Measurements from ENCODE around the gene USP8. TPM values are rescaled to one million over a fixed set of nuclear protein-coding genes. Genes with fewer than 3 reads are reported as not detected.
A peak's percentile ranks its signal among the peaks of the same experiment; 100 is the strongest.
"Not testable (repeated sequence)": the region's sequence is repeated elsewhere in the genome, so short reads cannot be mapped to it uniquely, and the experiment has no call there.

USP8 gene
- total RNA-seq: 42.3 TPM

DNA sequence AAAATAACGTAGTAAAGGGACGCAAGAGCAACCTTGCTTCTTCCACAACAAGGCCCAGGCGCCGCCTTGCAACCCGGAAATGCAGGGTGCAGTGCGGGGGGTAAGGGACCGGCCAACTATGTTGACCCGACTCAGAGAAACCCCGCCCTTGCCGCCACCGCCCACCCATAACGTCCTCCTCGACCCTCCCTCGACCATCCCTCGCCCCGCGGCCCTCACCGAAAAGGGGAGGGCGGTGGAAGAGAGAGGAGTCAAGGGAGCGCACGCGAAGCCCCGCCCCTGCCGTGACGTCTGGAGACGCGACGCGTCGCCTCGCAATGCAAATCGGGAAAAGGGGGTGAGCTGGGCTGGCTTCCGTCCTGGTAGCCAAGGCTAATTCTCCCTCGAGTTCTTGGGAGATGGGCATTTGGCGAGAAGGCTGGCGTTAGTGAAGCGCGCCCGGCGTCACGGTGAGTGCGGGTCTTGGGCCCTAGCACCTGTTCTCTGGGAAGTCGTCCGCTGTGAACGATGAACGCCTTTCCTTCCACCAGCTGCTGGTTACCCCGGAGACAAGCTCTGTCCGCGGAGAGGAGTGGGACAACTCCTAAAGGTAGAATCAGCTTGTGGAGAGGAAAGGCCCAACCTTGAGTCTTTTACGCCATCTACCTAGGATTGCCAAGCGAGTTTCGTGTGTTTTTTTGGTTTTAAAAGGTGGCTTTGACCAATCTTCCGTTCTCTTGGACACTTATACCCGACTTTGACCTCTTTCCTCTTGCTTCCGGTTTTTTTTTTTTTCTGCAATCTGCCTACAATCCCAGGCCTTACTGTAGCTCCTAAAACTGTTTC lies at the start of gene USP8:
Gene USP8, plus strand, starts transcription at position 340 of the 825 bp plus-strand sequence. CDS start 14,669 bp downstream, outside the sequence.
- DNase-seq: peak; percentile 99

DNA sequence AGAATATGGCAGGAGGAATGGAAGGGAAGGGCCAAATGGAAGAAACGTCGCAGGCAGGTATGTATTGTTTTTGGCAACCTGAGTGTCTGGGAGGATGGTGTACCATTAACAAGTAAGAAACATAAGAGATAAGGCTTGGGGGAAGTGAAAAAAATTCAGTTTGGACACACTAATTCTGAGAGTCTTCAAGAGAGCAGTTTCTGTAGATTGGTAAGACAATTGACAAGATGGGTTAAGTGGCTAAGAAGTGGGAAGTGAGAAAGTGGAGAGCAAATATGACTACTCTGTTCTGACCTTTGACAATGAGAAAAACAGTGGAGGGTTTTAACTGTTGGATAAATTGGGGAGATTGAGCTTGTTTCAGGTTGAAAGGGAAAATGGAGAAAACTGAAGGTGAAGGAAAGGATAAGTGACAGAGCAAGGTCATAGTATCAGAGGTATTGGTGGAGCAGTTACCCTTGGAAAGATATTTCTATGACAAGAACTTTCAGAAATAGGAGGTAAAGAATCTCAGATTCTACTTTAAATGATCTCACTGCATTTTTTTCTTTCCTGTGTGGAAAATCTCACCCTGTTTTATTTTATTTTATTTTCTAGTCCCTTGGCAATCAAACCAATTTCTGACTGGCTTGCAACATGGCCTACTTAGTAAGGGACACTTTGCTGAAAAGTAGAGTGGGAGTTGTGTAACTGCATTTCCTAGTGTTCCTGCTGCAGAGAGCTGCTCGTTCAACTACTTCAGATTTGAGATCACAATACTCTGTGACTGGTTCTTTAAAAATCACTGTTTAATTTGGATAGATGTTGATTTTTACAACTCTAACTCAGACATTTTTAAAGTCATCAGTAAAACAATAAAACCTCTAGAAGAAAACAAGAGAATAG lies 46.1 kb upstream of the USP8 start:
- no peak for DNase-seq

DNA sequence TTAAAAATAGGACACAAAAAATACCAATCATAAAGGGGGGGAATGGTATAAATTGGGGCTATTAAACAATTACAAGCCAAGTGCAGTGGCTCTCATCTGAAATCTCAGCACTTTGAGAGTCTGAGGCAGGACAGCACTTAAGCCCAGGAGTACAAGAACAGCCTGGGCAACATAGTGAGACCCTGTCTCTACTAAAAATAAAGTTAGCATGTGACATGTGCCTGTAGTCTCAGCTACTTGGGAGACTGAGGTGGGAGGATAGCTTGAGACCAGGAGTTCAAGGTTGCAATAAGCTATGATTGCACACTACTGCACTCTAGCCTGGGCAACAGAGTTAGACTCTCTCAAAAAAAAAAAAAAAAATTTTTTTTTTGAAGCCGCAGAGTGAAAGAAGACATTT lies 45.4 kb upstream of the USP8 start:
- no peak for DNase-seq

DNA sequence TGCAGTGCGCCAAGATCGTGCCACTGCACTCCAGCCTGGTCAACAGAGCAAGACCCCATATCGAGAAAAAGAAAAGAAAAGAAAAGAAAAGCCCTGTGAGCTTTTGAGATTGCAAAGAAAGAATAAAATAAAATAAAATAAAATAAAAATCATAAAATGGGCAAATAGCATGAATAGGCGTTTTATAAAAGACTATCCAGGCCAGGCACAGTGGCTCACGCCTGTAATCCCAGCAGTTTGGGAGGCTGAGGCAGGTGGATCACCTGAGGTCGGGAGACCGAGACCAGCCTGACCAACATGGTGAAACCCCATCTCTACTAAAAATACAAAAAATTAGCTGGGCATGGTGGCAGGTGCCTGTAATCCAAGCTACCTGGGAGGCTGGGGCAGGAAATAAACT lies 44.8 kb upstream of the USP8 start:
- not testable (repeated sequence) for DNase-seq

DNA sequence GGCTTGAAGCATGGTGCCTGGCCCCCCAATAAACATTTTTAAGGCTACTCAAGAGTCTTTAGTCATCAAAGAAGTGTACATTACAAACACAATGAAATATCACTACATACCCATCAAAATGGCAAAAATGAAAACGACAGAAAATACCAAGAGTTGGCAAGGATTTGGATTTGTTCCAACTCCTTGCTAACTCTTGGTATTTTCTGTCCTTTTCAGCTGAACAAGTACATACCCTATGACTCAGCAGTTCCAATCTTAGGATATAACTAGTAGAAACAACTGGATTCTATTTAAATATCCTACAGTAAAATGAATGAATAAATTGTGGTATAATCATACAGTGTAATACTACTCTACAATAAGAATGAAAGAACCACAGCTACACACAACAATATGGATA lies 44.1 kb upstream of the USP8 start:
- no peak for DNase-seq

DNA sequence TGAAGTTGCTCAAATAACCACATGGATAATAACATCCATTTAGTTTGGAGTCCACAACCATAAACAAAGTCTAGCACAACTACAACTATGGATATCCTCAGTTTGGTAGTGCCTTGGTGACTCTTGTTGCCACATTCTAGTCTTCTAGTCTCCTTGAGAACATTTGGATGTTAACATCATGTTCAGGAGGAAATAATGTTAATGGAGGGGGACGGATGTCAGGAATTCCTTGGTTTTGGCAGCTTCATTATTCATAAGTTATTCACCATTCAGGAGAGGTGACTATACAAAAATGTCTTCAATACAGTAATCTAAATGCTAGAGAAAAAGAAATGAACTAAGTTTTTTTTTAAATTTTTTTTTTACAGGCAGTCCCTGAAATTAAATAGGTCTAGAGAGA lies 42.8 kb upstream of the USP8 start:
- no peak for DNase-seq

DNA sequence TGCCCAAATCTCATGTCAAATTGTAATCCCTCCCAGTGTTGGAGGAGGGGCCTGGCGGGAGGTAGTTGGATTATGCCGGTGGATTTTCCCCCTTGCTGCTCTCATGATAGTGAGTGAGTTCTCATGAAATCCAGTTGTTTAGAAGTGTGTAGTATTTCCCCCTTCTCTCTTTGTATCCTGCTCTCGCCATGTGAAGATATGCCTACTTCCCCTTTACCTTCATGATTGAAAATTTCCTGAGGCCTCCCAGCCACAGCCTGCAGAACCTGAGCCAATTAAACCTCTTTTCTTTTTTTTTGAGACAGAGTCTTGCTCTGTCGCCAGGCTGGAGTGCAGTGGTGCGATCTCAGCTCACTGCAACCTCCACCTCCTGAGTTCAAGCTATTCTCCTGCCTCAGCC lies 41.8 kb upstream of the USP8 start:
- not testable (repeated sequence) for DNase-seq

DNA sequence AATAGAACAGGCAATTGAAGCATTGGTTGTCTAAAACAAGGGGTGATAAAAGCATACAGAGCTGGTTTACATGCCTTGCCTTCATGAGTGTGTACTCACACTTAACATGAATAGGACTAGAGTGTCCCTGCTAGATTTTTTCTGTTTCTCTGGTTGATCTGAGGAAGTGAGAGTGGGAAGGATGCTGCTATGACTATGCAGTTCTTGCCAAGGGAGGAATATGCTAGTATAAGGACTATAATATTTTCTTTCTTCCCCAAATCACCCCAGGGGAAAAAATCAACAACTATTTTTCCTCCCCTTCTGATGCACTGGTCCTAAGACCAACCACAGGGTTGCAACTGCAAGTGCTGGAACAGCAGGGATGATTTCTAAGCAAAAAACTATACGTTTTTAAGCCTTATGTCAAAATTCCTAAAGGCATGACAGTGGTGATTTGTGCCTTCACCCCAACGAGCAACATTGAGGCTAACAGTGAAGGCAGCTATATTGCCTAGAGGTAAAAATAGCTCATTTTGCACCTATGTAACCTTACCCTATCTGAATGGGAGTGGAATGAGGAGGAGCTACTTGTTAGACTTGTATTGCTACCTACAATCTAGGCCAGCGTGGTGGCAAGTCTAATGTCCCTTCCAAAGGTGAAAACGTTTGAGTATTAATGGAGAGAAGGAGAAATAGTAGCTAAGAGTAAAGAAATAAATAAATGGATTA lies 33.5 kb upstream of the USP8 start:
- no peak for DNase-seq

DNA sequence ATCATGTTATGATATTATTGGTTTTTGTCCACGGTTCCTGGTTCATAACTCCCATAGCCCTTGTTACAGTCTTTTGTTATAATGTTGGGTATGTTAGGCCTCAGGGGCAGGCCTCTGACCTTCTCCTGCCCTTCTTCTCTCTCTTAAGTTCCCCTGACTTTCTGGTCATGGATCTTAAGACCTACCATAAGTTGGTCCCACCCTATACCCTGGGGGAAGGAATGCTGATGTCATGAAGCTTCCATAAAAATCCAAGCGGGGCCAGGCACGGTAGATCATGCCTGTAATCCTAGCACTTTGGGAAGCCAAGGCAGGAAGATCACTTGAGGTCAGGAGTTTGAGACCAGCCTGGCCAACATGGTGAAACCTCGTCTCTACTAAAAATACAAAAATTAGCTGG lies 32.6 kb upstream of the USP8 start:
- DNase-seq: not testable (repeated sequence)

DNA sequence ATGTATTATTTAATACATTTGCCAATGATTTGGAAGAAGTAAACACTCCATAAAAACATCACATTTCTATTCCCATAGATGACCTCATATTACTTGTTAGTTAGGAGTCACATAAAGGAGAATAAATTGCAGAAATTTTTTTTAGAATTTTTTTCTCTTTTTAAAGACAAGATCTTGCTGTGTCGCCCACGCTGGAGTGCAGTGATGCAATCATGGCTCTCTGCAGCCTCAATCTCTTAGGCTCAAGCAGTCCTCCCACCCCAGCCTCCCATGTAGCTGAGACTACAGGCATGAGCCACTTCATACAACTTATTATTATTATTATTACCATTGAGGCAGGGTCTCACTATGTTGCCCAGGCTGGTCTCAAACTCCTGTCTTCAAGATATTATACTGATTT lies 12.3 kb upstream of the USP8 start:
- no peak for DNase-seq

DNA sequence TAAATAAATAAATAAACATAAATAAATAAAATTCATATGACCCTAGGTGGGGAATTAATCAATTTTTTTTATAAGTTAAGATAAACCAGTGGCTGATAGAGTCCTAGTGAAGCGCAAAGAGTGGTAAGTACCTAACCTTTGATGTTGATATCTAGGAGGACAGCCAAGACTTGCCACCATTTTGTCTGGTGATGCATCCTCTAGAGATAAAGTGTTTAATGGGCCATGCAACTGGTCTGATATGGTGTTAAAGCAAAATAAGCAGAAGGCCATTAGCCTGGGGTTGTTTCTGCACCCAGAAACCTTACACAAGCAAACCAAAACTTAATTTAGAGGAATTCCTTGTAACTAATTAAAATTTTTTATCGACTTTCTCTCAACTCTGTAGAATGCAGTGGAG lies 9.6 kb upstream of the USP8 start:
- DNase-seq: no peak

DNA sequence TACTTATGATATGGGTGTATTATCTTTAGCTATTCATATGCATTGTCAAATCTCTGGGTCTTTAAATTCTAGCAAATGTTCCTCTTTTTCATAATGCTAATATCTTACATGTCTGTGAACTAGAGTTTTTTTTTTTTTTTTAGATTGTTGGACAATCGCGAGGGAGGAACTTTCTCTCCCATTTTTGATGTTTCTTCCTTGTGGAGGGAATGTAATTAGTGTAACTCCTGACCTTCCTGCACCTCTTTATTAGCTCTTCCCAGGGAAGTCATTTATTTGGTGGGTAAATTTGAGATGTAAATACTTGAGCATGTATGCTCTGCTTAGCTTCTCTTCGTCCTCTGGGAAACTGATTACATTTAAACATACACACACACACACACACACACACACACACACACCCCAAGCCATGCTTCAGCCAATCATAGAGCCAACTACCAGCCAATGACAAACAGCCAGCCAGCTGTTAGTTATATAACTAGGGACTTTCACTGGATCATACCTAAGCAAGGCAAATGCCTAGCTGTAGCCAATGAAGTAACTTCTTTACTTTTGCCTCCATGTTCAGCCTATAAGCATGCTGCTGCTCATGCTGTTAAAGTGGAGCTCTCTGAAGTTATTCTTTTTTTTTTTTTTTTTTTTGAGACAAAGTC lies 8.3 kb upstream of the USP8 start:
- DNase-seq: no peak

DNA sequence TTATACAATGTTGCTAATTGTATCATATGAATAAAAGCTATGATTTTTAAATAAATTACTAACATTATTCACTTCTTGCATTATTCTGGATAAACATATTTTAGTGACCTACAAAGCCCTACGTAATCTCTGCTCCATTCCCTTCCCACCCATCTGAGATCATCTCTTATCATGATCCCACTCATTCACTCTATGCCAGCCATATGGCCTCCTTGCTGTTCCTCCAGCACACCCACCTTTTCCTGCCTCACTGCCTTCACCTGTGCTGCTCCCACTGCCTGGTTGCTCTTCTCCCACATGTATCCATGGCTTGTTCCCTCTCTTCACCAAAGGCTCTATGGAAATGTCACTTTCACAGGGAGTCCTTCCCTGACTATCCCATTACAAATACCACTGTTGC lies 7.3 kb upstream of the USP8 start:
- DNase-seq: no peak

DNA sequence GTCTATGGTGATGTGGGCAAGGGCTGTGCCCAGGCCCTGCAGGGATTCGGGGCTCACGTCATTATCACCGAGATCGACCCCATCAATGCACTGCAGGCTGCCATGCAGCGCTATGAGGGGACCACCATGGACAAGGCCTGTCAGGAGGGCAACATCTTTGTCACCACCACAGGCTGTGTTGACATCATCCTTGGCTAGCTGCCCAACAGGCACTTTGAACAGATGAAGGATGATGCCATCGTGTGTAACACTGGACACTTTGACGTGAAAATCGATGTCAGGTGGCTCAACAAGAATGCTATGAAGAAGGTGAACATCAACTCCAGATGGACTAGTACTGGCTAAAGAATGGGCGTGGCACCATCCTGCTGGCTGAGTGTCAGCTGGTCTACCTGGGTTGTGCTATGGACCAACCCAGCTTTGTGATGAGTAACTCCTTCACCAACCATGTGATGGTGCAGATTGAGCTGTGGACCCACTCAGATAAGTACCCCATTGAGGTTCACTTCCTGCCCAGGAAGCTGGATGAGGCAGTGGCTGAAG lies 6.1 kb upstream of the USP8 start:
- DNase-seq: no peak

DNA sequence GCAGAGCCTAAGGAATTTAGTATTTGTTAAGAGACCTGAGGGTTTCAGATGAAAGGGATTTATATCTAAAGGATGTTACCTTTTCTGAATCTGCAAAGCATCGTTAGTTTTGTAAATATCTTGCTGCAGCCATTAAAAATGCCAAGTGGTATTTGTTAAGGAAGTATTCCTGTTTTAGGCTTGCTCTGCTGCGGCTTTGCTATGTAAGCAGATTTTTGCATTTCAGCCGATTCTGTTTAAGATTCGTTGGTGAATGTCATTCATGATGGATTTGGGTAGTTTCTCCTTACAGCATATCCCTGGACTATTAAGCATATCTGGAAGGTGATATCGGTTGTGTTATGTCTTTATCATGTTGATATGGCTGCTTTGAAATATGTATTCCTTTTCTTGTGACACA lies 1.0 kb downstream of the USP8 start:
- no peak for DNase-seq

DNA sequence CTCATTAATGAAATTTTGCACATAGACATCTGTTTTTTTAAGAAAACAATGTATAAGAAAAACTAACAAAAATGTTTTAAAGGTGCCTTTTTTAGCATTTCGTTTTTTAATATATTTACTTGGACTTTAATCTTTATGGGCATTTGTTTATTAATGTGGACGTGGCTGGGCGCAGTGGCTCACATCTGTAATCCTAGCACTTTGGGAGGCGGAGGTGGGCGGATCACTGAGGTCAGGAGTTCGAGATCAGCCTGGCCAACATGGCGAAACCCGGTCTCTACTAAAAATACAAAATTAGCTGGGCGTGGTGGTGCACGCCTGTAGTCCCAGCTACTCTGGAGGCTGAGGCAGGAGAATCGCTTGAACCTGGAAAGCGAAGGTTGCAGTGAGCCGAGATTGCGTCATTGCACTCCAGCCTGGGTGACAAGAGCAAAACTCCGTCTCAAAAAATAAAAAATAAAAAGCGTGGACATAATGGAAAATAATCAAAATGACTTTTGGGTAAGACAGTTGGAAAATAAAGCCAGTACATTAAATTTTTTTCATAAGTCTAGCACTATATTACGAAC lies 1.6 kb downstream of the USP8 start:
- not testable (repeated sequence) for DNase-seq

DNA sequence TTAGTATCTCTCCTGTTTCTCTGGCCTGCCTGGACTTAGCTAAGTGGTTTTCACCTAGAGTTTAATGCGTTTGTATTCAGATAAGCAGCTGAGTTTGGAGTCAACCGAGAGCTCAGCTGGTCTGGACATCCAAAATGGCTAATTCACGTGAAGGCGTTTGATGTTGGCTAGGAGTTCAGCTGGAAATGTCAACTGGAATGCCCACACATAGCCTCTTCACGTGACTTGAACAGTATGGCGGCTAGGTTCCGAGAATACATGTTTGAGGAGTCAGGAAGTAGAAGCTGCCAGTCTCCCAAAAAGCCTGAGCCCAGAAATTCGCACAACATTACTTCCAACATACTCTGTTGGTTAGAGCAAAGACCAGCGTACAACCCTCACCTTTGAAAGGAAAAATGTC lies 2.2 kb downstream of the USP8 start:
- DNase-seq: no peak

DNA sequence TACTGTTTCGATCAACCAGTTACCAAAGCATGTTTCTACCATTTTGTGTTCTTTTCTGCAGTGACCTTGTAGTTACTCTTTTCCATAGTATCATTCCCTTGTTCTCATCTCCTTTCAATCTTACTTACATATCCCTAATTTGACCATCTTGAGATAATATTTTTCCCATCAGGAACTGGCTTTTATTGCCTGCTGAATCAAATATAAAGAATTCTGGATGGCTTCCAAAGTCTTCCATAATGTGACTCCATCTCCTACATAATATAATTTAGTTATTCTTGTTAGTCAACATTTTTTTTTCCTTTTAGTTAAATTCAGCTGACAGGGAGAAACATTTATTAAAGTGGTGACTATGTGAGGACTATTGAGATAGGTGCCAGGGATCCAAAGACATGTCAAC lies 7.0 kb downstream of the USP8 start:
- no peak for DNase-seq

DNA sequence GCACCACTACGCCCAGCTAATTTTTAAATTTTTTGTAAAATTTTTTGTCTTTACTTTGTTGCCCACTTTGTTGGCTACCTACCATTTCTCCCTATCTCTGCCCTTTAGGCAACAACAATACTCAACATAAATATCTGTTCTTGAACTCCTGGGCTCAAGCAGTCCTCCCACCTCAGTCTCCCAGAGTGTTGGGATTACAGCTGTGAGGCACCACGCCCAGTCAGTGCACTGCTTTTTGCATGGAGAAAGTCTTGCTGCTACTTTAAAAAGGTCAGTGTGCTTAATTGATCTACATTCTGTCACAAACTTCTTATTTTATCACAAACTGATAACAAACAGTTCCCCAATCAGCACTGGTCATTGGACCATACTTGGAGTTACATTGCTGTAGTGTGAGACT lies 8.0 kb downstream of the USP8 start:
- DNase-seq: no peak

DNA sequence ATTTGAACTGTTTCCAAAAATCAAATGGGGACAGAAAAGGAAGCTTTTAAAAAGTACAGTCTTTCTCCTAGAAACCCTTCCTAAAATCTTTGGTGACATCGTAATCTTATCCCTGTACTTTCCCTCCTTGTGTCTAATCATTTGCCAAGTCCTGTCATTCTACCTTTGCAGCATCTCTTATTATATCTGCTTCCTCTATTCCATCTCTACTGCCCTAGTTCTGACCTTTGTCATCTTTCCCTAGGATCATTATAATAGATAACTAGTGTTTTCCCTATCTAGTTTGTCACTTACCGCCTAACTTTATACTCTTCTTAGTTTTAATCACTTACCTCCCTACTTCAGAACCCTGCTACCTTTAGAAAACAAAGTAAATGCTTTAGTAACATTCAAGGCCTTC lies 11.6 kb downstream of the USP8 start:
- DNase-seq: no peak

DNA sequence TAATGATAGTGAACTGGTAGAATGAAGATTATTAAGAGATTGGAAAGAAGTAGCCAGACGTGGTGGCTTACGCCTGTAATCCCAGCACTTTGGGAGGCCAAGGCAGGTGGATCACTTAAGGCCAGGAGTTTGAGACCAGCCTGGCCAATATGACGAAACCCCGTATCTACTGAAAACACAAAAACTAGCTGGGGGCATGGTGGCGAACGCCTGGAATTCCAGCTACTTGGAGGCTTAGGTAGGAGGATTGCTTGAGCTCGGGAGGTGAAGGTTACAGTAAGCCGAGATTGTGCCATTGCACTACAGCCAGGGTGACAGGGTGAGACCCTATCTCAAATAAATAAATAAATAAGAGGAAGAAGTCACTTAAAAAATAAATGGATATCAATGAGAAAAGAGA lies 14.0 kb downstream of the USP8 start:
- no peak for DNase-seq

DNA sequence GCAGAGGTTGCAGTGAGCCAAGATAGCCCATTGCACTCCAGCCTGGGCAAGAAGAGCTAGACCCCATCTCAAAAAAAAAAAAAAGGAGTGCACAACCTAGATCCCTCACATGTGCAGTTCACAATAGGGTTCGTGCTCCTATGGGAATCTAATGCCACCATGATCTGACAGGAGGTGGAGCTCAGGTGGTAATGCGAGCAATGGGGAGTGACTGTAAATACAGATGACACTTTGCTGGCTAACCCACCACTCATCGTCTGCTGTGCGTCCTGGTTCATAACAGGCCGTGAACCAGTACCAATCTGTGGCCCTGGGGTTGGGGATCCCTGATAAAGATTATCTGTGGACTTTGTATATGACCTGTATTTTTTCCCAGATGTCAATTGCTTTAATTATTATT lies 16.7 kb downstream of the USP8 start:
- DNase-seq: no peak
